Left hindlimb (tissue), 1 donor: ENCODE measurements around the gene TLR8.
"Not testable (repeated sequence)": the region's sequence is repeated elsewhere in the genome, so short reads cannot be mapped to it uniquely, and the experiment has no call there.

Experiments used
- DNase-seq: peaks from one replicate; pipeline ENCODE4 v3.0.0-alpha.2; 2018

Gene TLR8

GRCh38 chrX:12947545-12948235 is 41.3 kb downstream of the TLR8 start:
- DNase-seq = no peak

GRCh38 chrX:12948495-12948894 is 42.1 kb downstream of the TLR8 start:
- no peak for DNase-seq

GRCh38 chrX:12949205-12949926 is 42.9 kb downstream of the TLR8 start:
- DNase-seq = no peak

- peak; percentile 67 for DNase-seq
Observed at GRCh38 chrX:12949927-12950656, 43.7 kb downstream of the TLR8 start.

GRCh38 chrX:12950851-12951594 is 44.6 kb downstream of the TLR8 start:
- no peak for DNase-seq

- no peak for DNase-seq
Observed at GRCh38 chrX:12951595-12951975, 45.2 kb downstream of the TLR8 start.

GRCh38 chrX:12953420-12953819 is 47.0 kb downstream of the TLR8 start:
- DNase-seq = no peak

- DNase-seq = no peak
Observed at GRCh38 chrX:12954376-12954775, 48.0 kb downstream of the TLR8 start.

- DNase-seq = no peak
Observed at GRCh38 chrX:12954981-12955380, 48.6 kb downstream of the TLR8 start.

- DNase-seq = peak; percentile 67
Observed at GRCh38 chrX:12955882-12956703, 49.7 kb downstream of the TLR8 start.

GRCh38 chrX:12956704-12957534 is 50.5 kb downstream of the TLR8 start:
- DNase-seq = no peak

- DNase-seq = no peak
Observed at GRCh38 chrX:12958059-12958458, 51.6 kb downstream of the TLR8 start.

- DNase-seq = no peak
Observed at GRCh38 chrX:12958461-12958860, 52.0 kb downstream of the TLR8 start.

- no peak for DNase-seq
Observed at GRCh38 chrX:12961196-12961718, 54.8 kb downstream of the TLR8 start.

GRCh38 chrX:12962041-12962504 is 55.7 kb downstream of the TLR8 start:
- no peak for DNase-seq

- not testable (repeated sequence) for DNase-seq
Observed at GRCh38 chrX:12963210-12963850, 56.9 kb downstream of the TLR8 start.

- no peak for DNase-seq
Observed at GRCh38 chrX:12965131-12965940, 58.9 kb downstream of the TLR8 start.

- DNase-seq = no peak
Observed at GRCh38 chrX:12966151-12966550, 59.7 kb downstream of the TLR8 start.

- no peak for DNase-seq
Observed at GRCh38 chrX:12967711-12968465, 61.5 kb downstream of the TLR8 start.
